GM18526 (cell line): ENCODE measurements around the gene IGSF9.

Experiments
- POLR2A ChIP-seq: IDR thresholded peaks from 3 replicates; pipeline ENCODE4 v1.6.1; 2011; ENCODE audit not compliant: insufficient read length; ENCODE audit errors: extremely low read depth

The IGSF9 gene

DNA sequence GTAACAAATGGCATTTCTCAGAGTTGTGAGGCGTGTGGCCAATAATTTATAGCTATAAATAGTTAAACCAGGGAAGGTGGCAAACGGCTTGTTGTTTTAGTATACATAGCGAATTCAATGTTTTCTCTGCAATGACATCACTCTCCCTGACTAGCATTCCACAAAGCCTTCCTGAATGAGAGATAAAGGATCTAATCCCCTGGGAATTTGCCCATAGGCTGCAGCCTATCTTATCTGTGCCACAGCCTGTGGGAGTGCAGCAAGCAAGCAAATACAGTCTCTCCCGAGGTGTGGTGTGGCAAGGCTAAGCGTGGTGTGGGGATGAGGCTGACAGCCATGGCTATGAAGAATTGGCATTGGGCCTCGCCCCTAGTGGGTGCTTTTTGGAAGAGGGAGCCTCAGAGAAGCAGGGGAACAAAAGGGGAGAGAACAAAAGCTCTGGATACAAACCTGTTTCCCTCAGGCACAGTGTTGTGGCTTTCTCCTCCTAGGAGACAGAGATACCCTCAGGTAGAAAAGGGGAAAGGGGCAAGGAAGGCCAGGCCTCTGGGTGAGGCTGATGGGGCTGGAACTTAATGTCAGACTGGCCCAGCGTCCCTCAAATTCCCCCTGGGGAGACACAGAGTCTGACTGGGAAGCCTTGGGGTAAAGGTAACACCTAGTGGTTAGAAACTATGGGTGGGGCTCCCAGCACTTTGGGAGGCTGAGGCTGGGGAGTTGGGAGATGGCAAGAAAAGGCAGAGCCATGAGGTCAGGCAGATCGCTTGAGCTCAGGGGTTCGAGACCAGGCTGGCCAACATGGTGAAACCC, 29.0 kb downstream of the IGSF9 start:
- TF ChIP-seq POLR2A: no peak

GRCh38 chr1:159915571-159916241, 29.7 kb downstream of the IGSF9 start:
- no peak for TF ChIP-seq POLR2A

- no peak for TF ChIP-seq POLR2A
Observed at GRCh38 chr1:159914252-159915018, 31.0 kb downstream of the IGSF9 start.

- TF ChIP-seq POLR2A: no peak
Observed at GRCh38 chr1:159913451-159914192, 31.8 kb downstream of the IGSF9 start.

GRCh38 chr1:159911326-159912070, 33.9 kb downstream of the IGSF9 start:
- no peak for TF ChIP-seq POLR2A

GRCh38 chr1:159908031-159908940, 37.1 kb downstream of the IGSF9 start:
- no peak for TF ChIP-seq POLR2A

- TF ChIP-seq POLR2A: no peak
Observed at GRCh38 chr1:159906960-159907359, 38.5 kb downstream of the IGSF9 start.

- TF ChIP-seq POLR2A: no peak
Observed at GRCh38 chr1:159902541-159902940, 42.9 kb downstream of the IGSF9 start.

DNA sequence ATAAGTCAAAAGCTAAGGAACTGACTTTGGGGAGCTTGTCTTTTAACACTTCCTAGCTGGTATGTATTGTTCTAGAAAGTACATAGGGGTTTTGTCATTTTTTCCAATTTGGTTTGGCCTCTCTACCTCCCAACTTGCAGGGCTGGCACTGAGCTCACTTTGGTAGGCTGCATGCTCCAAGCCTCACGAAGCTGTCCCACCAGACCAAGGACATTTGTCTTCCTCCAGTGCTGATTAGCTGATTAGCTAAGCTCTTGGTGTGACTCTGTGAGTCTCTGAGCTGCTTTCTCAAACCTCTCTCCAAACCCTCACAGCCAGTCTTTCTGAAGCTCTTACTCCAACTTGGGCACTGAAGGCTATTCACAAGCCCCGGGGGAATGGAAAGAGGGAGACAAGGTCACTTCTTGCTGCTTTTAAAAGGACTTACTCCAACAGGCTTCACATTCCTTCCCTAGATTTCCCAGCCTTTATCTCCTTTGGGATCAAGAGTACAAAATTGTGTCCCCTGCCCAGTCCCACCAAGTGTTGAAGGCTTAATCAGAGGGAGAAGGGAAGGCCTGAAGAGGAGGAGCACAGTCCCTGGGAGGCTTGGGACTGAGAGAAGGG, 44.6 kb downstream of the IGSF9 start:
- no peak for TF ChIP-seq POLR2A

DNA sequence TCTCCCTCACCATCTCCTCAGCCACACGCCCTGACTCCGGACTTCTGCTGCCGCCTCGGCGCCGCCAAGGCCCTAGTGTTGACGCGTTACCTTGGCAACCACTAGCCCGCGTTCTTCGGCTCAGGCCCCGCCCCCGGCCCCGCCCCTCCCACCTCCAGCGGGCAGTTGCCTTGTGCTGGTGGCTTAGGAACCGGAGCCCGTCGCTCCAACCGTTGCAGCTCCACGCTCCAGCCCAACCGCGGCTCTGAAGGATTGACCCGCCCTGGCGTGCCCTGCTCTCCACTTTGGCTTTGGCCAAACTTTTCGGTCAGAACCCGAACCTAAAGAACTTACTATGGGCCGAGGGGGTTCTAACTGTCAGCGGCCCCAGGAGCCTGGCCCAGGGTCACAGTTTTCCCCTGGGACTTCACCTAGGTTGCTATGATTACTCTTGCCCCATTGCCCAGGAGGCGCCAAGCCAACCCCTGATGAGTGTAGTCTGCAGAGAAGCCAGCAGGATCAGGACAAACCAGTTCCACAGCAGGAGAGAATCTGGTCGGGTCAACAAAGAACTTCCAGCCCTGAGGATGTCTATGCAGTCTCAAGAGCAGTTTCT, 45.2 kb downstream of the IGSF9 start, which contains the start of gene CFAP45:
CFAP45 (minus strand) TSS at position 80 of the 595 bp plus-strand sequence; CDS start at position 13, 67 bp downstream.
- no peak for TF ChIP-seq POLR2A

- TF ChIP-seq POLR2A: no peak
Observed at GRCh38 chr1:159898527-159898926, 46.9 kb downstream of the IGSF9 start.

GRCh38 chr1:159897962-159898361, 47.5 kb downstream of the IGSF9 start:
- TF ChIP-seq POLR2A: no peak

DNA sequence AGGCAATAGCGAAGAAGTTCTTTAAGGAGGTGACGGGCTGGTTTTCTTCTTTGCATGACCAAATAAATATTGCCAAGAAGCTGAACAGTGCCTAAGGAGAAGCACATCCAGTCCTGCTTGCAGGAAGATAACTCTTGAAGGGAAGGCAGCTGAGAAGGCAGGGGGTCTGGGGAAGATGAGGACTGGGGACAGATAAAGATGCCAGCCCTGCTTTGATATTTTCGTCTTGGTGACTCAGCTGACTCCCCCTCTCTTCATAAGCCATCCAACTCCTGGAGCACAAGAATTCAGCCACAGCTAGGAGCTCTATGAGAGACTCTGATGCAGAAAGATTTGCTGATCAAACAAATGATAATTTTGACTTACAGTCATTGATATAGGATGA, 48.9 kb downstream of the IGSF9 start:
- no peak for TF ChIP-seq POLR2A
